ENCODE results near the gene TMEM238.
"Not testable (repeated sequence)": the region's sequence is repeated elsewhere in the genome, so short reads cannot be mapped to it uniquely, and the experiment has no call there.

TMEM238 gene

GRCh38 chr19:55384131-55384919, at the start of gene TMEM238:
Gene TMEM238 (minus strand): TSS chr19:55384292. CDS start chr19:55384259, 33 bp downstream.
- no peak for TF ChIP-seq GATA3 (IDR thresholded peaks at IDR 0.05; ENCODE audit: low read depth, low read length)
- no peak for TF ChIP-seq GATA2 (IDR thresholded peaks at IDR 0.05; ENCODE audit: low read depth, low read length)

GRCh38 chr19:55433292-55433691, 49.2 kb upstream of the TMEM238 start:
- TF ChIP-seq GATA2 (IDR thresholded peaks at IDR 0.05; ENCODE audit: low read depth, low read length) (no peak), GATA3 (IDR thresholded peaks at IDR 0.05; ENCODE audit: low read depth, low read length) (no peak)

- TF ChIP-seq GATA2 (IDR thresholded peaks at IDR 0.05; ENCODE audit: low read depth, low read length): no peak
- no peak for TF ChIP-seq GATA3 (IDR thresholded peaks at IDR 0.05; ENCODE audit: low read depth, low read length)
These were observed 48.3 kb upstream of the TMEM238 start for GRCh38 chr19:55432241-55432959.

GRCh38 chr19:55431183-55431582, 47.1 kb upstream of the TMEM238 start:
- no peak for TF ChIP-seq GATA3 (IDR thresholded peaks at IDR 0.05; ENCODE audit: low read depth, low read length)
- no peak for TF ChIP-seq GATA2 (IDR thresholded peaks at IDR 0.05; ENCODE audit: low read depth, low read length)

GRCh38 chr19:55426042-55426441, 42.0 kb upstream of the TMEM238 start:
- TF ChIP-seq GATA3 (IDR thresholded peaks at IDR 0.05; ENCODE audit: low read depth, low read length): no peak
- no peak for TF ChIP-seq GATA2 (IDR thresholded peaks at IDR 0.05; ENCODE audit: low read depth, low read length)

- no peak for TF ChIP-seq GATA2 (IDR thresholded peaks at IDR 0.05; ENCODE audit: low read depth, low read length)
- TF ChIP-seq GATA3 (IDR thresholded peaks at IDR 0.05; ENCODE audit: low read depth, low read length): no peak
These were observed 40.4 kb upstream of the TMEM238 start for GRCh38 chr19:55424518-55424917.

GRCh38 chr19:55423225-55424005, 39.3 kb upstream of the TMEM238 start:
- TF ChIP-seq GATA2 (IDR thresholded peaks at IDR 0.05; ENCODE audit: low read depth, low read length) (no peak), GATA3 (IDR thresholded peaks at IDR 0.05; ENCODE audit: low read depth, low read length) (no peak)

GRCh38 chr19:55419624-55420236, 35.6 kb upstream of the TMEM238 start:
- no peak for TF ChIP-seq GATA3 (IDR thresholded peaks at IDR 0.05; ENCODE audit: low read depth, low read length)
- TF ChIP-seq GATA2 (IDR thresholded peaks at IDR 0.05; ENCODE audit: low read depth, low read length): no peak

GRCh38 chr19:55419103-55419502, 35.0 kb upstream of the TMEM238 start:
- TF ChIP-seq GATA3 (IDR thresholded peaks at IDR 0.05; ENCODE audit: low read depth, low read length): no peak
- no peak for TF ChIP-seq GATA2 (IDR thresholded peaks at IDR 0.05; ENCODE audit: low read depth, low read length)

- TF ChIP-seq GATA3 (IDR thresholded peaks at IDR 0.05; ENCODE audit: low read depth, low read length): no peak
- TF ChIP-seq GATA2 (IDR thresholded peaks at IDR 0.05; ENCODE audit: low read depth, low read length): no peak
These were observed 34.1 kb upstream of the TMEM238 start for GRCh38 chr19:55418185-55418584.

GRCh38 chr19:55410168-55410567, 26.1 kb upstream of the TMEM238 start:
- TF ChIP-seq GATA3 (IDR thresholded peaks at IDR 0.05; ENCODE audit: low read depth, low read length) (no peak), GATA2 (IDR thresholded peaks at IDR 0.05; ENCODE audit: low read depth, low read length) (no peak)

- TF ChIP-seq GATA2 (IDR thresholded peaks at IDR 0.05; ENCODE audit: low read depth, low read length) (no peak), GATA3 (IDR thresholded peaks at IDR 0.05; ENCODE audit: low read depth, low read length) (no peak)
These were observed 24.4 kb upstream of the TMEM238 start for GRCh38 chr19:55408533-55408872.

- TF ChIP-seq GATA3 (IDR thresholded peaks at IDR 0.05; ENCODE audit: low read depth, low read length) (no peak), GATA2 (IDR thresholded peaks at IDR 0.05; ENCODE audit: low read depth, low read length) (no peak)
These were observed 23.9 kb upstream of the TMEM238 start for GRCh38 chr19:55407800-55408532.

- not testable (repeated sequence) for TF ChIP-seq GATA3, GATA2 (IDR thresholded peaks at IDR 0.05; ENCODE audit: low read depth, low read length)
These were observed 23.4 kb upstream of the TMEM238 start, which contains the start of gene UBE2S for GRCh38 chr19:55407550-55407799. Gene UBE2S (minus strand): TSS chr19:55407788. CDS start chr19:55407589, 199 bp downstream.
